ENCODE results near the gene EYA2.

The EYA2 gene

DNA sequence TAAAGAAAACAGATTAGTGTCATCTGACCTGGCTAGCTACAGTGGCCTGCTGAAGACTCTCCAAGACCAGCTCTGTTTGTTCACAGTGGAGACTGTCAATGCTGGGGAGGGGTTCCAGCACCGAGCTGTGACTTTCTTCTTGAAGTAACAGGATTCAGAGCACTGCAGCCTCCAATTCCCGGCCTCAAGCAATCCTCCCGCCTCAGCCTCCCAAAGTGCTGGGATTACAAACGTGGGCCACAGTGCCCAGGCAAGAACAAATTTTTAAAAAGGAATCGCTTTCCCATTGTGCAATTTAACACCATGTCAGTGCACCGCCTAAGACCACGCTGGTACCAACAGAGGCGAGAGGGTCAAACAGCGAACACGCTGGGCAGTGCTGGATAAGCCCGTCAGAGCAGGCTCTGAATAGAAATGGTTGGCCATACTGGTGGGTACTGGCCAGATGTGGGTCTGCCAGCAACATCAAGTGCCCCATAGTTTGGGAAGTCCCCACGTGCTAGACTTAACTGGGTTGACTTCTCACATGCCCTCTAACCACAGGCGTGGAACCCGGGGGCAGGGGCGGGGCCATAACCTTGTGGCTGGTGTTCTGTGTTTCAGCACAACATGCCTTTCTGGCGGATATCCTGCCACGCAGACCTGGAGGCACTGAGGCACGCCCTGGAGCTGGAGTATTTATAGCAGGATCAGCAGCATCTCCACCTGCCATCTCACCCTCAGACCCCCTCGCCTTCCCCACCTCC lies 293.0 kb downstream of the EYA2 start:
- TF ChIP-seq, protein P1, sequence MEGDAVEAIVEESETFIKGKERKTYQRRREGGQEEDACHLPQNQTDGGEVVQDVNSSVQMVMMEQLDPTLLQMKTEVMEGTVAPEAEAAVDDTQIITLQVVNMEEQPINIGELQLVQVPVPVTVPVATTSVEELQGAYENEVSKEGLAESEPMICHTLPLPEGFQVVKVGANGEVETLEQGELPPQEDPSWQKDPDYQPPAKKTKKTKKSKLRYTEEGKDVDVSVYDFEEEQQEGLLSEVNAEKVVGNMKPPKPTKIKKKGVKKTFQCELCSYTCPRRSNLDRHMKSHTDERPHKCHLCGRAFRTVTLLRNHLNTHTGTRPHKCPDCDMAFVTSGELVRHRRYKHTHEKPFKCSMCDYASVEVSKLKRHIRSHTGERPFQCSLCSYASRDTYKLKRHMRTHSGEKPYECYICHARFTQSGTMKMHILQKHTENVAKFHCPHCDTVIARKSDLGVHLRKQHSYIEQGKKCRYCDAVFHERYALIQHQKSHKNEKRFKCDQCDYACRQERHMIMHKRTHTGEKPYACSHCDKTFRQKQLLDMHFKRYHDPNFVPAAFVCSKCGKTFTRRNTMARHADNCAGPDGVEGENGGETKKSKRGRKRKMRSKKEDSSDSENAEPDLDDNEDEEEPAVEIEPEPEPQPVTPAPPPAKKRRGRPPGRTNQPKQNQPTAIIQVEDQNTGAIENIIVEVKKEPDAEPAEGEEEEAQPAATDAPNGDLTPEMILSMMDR (IDR thresholded peaks at IDR 0.05; ENCODE audit: insufficient read depth, missing control alignments): no peak
- DNase-seq (ENCODE audit: insufficient read length, low spot score) (no peak), FAIRE-seq (no peak)

GRCh38 chr20:47188540-47188939 lies 293.9 kb downstream of the EYA2 start:
- DNase-seq (ENCODE audit: insufficient read length, low spot score) (no peak), FAIRE-seq (no peak)
- TF ChIP-seq, protein P1 (IDR thresholded peaks at IDR 0.05; ENCODE audit: insufficient read depth, missing control alignments): no peak

- FAIRE-seq (no peak), DNase-seq (ENCODE audit: insufficient read length, low spot score) (no peak)
- TF ChIP-seq, protein P1 (IDR thresholded peaks at IDR 0.05; ENCODE audit: insufficient read depth, missing control alignments): no peak
Observed at GRCh38 chr20:47189060-47189459, 294.4 kb downstream of the EYA2 start.

DNA sequence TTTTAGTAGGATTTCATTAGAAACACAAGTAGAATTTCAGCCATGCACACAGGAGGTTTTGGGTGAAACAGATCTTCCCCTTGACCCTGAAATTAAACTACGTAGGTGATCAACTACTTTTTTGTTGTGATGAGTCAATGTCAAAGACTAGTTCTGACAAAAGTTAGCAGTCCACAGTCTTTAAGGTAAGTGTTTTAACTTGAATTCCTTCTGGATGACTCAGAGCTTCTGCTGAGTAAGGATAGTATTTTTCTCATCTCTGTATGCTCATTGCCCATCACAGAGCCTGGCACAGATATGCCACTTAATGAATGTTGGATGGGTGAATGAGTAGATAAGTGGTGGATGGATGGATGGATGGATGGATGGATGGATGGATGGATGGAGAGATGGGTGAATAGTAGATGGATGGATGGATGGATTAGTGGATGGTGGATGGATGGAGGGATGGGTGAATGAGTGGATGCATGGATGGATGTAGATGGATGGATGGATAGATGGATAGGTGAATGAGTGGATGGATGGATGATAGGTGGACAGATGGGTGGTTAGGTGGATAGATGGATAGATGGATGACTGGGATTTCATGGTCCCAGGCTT lies 296.5 kb downstream of the EYA2 start:
- TF ChIP-seq, protein P1 (IDR thresholded peaks at IDR 0.05; ENCODE audit: insufficient read depth, missing control alignments): no peak
- DNase-seq (ENCODE audit: insufficient read length, low spot score): no peak
- no peak for FAIRE-seq

DNA sequence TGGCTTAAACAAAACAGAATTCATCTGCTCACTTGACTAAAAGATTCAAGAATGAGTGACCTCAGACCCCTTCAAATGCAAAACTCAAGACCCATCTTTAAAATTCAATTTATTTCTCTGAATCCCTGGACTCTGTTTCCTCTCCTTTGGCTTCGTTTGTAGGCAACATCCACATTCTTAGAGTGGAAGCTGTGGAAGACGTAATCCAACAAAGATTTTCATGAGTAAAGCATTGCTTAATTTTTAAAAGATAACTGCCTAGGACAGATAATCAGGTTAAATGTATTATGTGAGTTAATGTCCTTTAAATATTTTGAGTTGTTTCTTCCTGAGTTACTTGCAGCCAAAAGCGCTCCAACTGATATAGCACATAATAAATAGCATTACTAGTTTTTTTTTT lies 297.3 kb downstream of the EYA2 start:
- TF ChIP-seq, protein P1 (IDR thresholded peaks at IDR 0.05; ENCODE audit: insufficient read depth, missing control alignments): no peak
- FAIRE-seq (no peak), DNase-seq (ENCODE audit: insufficient read length, low spot score) (no peak)

- FAIRE-seq (no peak), DNase-seq (ENCODE audit: insufficient read length, low spot score) (no peak)
- TF ChIP-seq, protein P1 (IDR thresholded peaks at IDR 0.05; ENCODE audit: insufficient read depth, missing control alignments): no peak
Observed at GRCh38 chr20:47195573-47195972, 300.9 kb downstream of the EYA2 start.
